Retinal pigment epithelial cell (primary cell): Measurements from ENCODE around the gene EIF3K.
A peak's percentile ranks its signal among the peaks of the same experiment; 100 is the strongest.
"Not testable (repeated sequence)": the region's sequence is repeated elsewhere in the genome, so short reads cannot be mapped to it uniquely, and the experiment has no call there.

Experiments
- DNase-seq: peaks from one replicate; pipeline ENCODE4 v3.0.0-alpha.2; 2010; ENCODE audit warnings: low read depth
- H3K4me3 ChIP-seq: 2 replicates; pipeline ENCODE4 v1.5.1; 2011; ENCODE audit warnings: mild to moderate bottlenecking, low read length, control low read depth, moderate library complexity
- CTCF ChIP-seq: conservative IDR thresholded peaks from 2 replicates; pipeline ENCODE4 v1.5.1; 2011; ENCODE audit warnings: low read depth, low read length, control low read depth, inconsistent platforms

EIF3K gene

GRCh38 chr19:38583985-38584305 lies 35.0 kb upstream of the EIF3K start:
- no peak for DNase-seq
- H3K4me3 ChIP-seq, result no peak overlapping the region
- no peak for TF ChIP-seq CTCF

- H3K4me3 ChIP-seq, result no peak overlapping the region
- TF ChIP-seq CTCF, result no peak
- DNase-seq, result no peak
These were observed 31.4 kb upstream of the EIF3K start for GRCh38 chr19:38587562-38587961.

GRCh38 chr19:38588041-38588440 lies 30.9 kb upstream of the EIF3K start:
- TF ChIP-seq CTCF, result no peak
- no peak for DNase-seq
- no peak overlapping the region for H3K4me3 ChIP-seq

GRCh38 chr19:38592940-38593339 lies 26.0 kb upstream of the EIF3K start:
- no peak for DNase-seq
- no peak for TF ChIP-seq CTCF
- H3K4me3 ChIP-seq, result no peak overlapping the region

- peak overlapping the region; percentile 23 for H3K4me3 ChIP-seq
- no peak for DNase-seq
- TF ChIP-seq CTCF, result no peak
These were observed 22.7 kb upstream of the EIF3K start for GRCh38 chr19:38596057-38596981.

- H3K4me3 ChIP-seq, result no peak overlapping the region
- DNase-seq, result no peak
- TF ChIP-seq CTCF, result no peak
These were observed 21.9 kb upstream of the EIF3K start for GRCh38 chr19:38597075-38597474.

- no peak for DNase-seq
- H3K4me3 ChIP-seq, result no peak overlapping the region
- no peak for TF ChIP-seq CTCF
These were observed 19.3 kb upstream of the EIF3K start for GRCh38 chr19:38599722-38600121.

GRCh38 chr19:38602856-38603255 lies 16.1 kb upstream of the EIF3K start:
- DNase-seq, H3K4me3 ChIP-seq: not testable (repeated sequence)
